ENCODE results near the gene CDH12. TPM values are rescaled to one million over a fixed set of nuclear protein-coding genes. Genes with fewer than 3 reads are reported as not detected.
A peak's percentile ranks its signal among the peaks of the same experiment; 100 is the strongest.

CDH12 gene
- total and polyA plus RNA-seq, 10 of the 15 experiments (the other 5 are each of a cell fraction or from before 2014, with no cell fraction given), result 0.03 to 0.16 TPM; not detected in 8

DNA sequence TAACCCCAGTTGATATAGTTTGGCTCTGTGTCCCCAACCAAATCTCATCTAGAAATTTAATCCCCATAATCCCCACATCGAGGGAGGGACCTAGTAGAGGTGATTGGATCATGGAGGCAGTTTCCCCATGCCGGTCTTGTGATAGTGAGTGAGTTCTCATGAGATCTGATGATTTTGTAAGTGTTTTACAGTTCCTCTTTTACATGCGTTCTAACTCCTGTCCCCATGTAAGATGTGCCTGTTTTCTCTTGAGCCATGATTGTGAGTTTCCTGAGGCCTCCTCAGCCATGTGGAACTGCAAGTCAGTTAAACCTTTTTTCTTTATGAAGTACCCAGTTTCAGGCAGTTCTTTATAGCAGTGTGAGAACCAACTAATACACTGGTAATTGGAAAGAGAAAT is 73.6 kb downstream of the CDH12 start:
- H3K79me2 ChIP-seq (ENCODE audit: control insufficient read depth, insufficient read depth, low read length), result no peaks in the 10 kb centered on the region
- 17% methylated on average over 3 of the region's 3 CpGs for WGBS (ENCODE audit: insufficient coverage, insufficient replicate concordance, low lambda C conversion rate, missing lambda C conversion rate)
- H3K9me3 ChIP-seq (replicated peaks; ENCODE audit: control insufficient read depth, insufficient read depth, low read length), result no peaks in the 10 kb centered on the region
- RAD21 ChIA-PET (ENCODE audit: unreplicated experiment), result no interaction called here
- no peak overlapping the region for H3K4me3 ChIP-seq
- TF ChIP-seq SPI1 (IDR thresholded peaks at IDR 0.05; ENCODE audit: borderline replicate concordance, insufficient read depth, low read depth, low read length) (peak; percentile 46; the same call in 1 of the 2 replicates), IRF5 (IDR thresholded peaks at IDR 0.05; ENCODE audit: borderline replicate concordance) (no peak)
- DNase-seq (ENCODE audit: low read depth, low spot score) (no peak), FAIRE-seq (no peak), ATAC-seq (peak; percentile 55; the same call in 2 of the 3 replicates)
- intact Hi-C loops (cut with micrococcal nuclease; ENCODE audit: unreplicated experiment) (no loop called here), in situ Hi-C loops (cut with MboI) (no loop called here)
- no peak overlapping the region for H3K9ac ChIP-seq (ENCODE audit: control insufficient read depth, insufficient read depth, low read length)
- H3K27me3 ChIP-seq (replicated peaks in 1 of 2; ENCODE audit: control insufficient read depth in 2 of 2, insufficient read depth in 2 of 2, low read length in 1 of 2), result no peaks in the 10 kb centered on the region
- no peaks in the 10 kb centered on the region for H3K36me3 ChIP-seq (ENCODE audit: control insufficient read depth in 2 of 2, insufficient read depth in 2 of 2, low read length in 1 of 2)
- CTCF ChIA-PET, result no interaction called here
- H2AFZ ChIP-seq (ENCODE audit: control insufficient read depth, low read depth, low read length), result no peak overlapping the region
- H3K27ac ChIP-seq (ENCODE audit: control insufficient read depth, insufficient read depth), result no peak overlapping the region
- no peak overlapping the region for H3K4me2 ChIP-seq (ENCODE audit: control insufficient read depth, insufficient read depth)
- H3K4me1 ChIP-seq (ENCODE audit: control insufficient read depth, insufficient read depth, low read length), result no peaks in the 10 kb centered on the region
- no TSS peak for BruUV-seq (replicated peaks)
- SMC1A ChIA-PET (ENCODE audit: uncharacterized antibody, unreplicated experiment), result no interaction called here
- POLR2A ChIA-PET, result no interaction called here
- H4K20me1 ChIP-seq (ENCODE audit: control insufficient read depth, insufficient read depth), result no peaks in the 10 kb centered on the region

- DNase-seq (ENCODE audit: low read depth, low spot score) (no peak), ATAC-seq (no peak), FAIRE-seq (no peak)
- 10% methylated on average over 6 of the region's 6 CpGs for WGBS (ENCODE audit: insufficient coverage, insufficient replicate concordance, low lambda C conversion rate, missing lambda C conversion rate)
- Histone ChIP-seq H3K4me1 (ENCODE audit: control insufficient read depth, insufficient read depth, low read length) (no peaks in the 10 kb centered on the region), H3K27me3 (replicated peaks in 1 of 2; ENCODE audit: control insufficient read depth in 2 of 2, insufficient read depth in 2 of 2, low read length in 1 of 2) (no peaks in the 10 kb centered on the region), H3K9ac (ENCODE audit: control insufficient read depth, insufficient read depth, low read length) (no peak overlapping the region), H3K79me2 (ENCODE audit: control insufficient read depth, insufficient read depth, low read length) (no peaks in the 10 kb centered on the region), H3K27ac (ENCODE audit: control insufficient read depth, insufficient read depth) (no peak overlapping the region), H3K36me3 (ENCODE audit: control insufficient read depth in 2 of 2, insufficient read depth in 2 of 2, low read length in 1 of 2) (no peaks in the 10 kb centered on the region), H3K4me3 (no peak overlapping the region), H3K4me2 (ENCODE audit: control insufficient read depth, insufficient read depth) (no peak overlapping the region), H4K20me1 (ENCODE audit: control insufficient read depth, insufficient read depth) (no peaks in the 10 kb centered on the region), H3K9me3 (replicated peaks; ENCODE audit: control insufficient read depth, insufficient read depth, low read length) (no peaks in the 10 kb centered on the region), H2AFZ (ENCODE audit: control insufficient read depth, low read depth, low read length) (no peak overlapping the region)
- BruUV-seq (replicated peaks), result no TSS peak
- ChIA-PET SMC1A (ENCODE audit: uncharacterized antibody, unreplicated experiment) (no interaction called here), CTCF (no interaction called here), RAD21 (ENCODE audit: unreplicated experiment) (no interaction called here), POLR2A (no interaction called here)
- intact Hi-C loops (cut with micrococcal nuclease; ENCODE audit: unreplicated experiment), result no loop called here
- in situ Hi-C loops (cut with MboI), result no loop called here
- TF ChIP-seq, protein P1, sequence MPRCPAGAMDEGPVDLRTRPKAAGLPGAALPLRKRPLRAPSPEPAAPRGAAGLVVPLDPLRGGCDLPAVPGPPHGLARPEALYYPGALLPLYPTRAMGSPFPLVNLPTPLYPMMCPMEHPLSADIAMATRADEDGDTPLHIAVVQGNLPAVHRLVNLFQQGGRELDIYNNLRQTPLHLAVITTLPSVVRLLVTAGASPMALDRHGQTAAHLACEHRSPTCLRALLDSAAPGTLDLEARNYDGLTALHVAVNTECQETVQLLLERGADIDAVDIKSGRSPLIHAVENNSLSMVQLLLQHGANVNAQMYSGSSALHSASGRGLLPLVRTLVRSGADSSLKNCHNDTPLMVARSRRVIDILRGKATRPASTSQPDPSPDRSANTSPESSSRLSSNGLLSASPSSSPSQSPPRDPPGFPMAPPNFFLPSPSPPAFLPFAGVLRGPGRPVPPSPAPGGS (IDR thresholded peaks at IDR 0.05; ENCODE audit: borderline replicate concordance, insufficient read depth, low read depth, low read length, poor library complexity, severe bottlenecking), result no peak
- TF ChIP-seq NFXL1 (IDR thresholded peaks at IDR 0.05; ENCODE audit: borderline replicate concordance) (no peak), RCOR1 (conservative IDR thresholded peaks at IDR 0.05; ENCODE audit: low read depth, low read length) (no peak), MTA3 (IDR thresholded peaks at IDR 0.05; ENCODE audit: borderline replicate concordance, low read length) (no peak), CREB1 (IDR thresholded peaks at IDR 0.05; ENCODE audit: low read depth) (no peak)
- TF ChIP-seq, protein P2, sequence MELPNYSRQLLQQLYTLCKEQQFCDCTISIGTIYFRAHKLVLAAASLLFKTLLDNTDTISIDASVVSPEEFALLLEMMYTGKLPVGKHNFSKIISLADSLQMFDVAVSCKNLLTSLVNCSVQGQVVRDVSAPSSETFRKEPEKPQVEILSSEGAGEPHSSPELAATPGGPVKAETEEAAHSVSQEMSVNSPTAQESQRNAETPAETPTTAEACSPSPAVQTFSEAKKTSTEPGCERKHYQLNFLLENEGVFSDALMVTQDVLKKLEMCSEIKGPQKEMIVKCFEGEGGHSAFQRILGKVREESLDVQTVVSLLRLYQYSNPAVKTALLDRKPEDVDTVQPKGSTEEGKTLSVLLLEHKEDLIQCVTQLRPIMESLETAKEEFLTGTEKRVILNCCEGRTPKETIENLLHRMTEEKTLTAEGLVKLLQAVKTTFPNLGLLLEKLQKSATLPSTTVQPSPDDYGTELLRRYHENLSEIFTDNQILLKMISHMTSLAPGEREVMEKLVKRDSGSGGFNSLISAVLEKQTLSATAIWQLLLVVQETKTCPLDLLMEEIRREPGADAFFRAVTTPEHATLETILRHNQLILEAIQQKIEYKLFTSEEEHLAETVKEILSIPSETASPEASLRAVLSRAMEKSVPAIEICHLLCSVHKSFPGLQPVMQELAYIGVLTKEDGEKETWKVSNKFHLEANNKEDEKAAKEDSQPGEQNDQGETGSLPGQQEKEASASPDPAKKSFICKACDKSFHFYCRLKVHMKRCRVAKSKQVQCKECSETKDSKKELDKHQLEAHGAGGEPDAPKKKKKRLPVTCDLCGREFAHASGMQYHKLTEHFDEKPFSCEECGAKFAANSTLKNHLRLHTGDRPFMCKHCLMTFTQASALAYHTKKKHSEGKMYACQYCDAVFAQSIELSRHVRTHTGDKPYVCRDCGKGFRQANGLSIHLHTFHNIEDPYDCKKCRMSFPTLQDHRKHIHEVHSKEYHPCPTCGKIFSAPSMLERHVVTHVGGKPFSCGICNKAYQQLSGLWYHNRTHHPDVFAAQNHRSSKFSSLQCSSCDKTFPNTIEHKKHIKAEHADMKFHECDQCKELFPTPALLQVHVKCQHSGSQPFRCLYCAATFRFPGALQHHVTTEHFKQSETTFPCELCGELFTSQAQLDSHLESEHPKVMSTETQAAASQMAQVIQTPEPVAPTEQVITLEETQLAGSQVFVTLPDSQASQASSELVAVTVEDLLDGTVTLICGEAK (IDR thresholded peaks at IDR 0.05; ENCODE audit: borderline replicate concordance), result no peak
Measured at GRCh38 chr5:22776285-22776684, 76.9 kb downstream of the CDH12 start.

Measured in GM12878 (cell line).